ENCODE results near the gene FYB2.

FYB2 gene, protein sequence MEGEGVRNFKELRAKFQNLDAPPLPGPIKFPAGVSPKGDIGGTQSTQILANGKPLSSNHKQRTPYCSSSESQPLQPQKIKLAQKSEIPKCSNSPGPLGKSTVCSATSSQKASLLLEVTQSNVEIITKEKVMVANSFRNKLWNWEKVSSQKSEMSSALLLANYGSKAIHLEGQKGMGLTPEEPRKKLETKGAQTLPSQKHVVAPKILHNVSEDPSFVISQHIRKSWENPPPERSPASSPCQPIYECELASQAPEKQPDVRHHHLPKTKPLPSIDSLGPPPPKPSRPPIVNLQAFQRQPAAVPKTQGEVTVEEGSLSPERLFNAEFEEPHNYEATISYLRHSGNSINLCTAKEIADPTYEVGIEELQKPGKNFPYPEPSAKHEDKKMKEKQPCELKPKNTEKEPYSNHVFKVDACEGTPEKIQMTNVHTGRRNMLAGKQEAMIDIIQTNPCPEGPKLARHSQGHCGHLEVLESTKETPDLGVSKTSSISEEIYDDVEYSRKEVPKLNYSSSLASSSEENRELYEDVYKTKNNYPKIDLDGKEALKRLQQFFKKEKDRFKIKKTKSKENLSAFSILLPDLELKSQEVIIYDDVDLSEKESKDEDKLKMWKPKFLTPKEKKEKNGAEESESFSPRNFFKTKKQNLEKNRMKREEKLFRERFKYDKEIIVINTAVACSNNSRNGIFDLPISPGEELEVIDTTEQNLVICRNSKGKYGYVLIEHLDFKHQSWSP

DNA sequence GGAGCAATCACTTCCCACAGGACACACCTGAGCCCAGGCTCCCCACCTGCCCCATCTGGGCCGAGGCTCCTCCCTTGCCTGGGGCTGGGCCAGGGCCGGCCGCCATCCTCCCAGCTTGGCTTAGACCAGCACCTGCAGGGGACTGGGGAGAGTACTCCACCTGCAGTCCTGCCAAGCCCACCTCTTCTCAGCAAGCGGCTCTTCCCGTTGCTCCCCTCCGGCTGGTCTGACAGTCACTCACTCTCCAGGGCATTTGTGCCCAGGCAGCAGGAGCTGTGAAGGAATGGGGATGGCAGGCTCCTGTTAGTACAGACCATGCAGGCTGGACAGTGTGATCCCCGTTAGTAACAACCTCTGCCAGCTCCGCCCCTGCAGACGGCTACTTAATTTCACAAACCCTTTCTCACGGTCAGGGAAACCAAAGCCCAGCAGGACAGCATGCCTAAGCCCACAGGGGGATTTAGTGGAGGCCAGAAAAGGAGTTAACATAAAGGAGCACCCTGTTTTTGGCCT, at the start of gene FYB2:
Gene FYB2, minus strand, starts transcription at position 18 of the 513 bp plus-strand sequence. CDS start 114 bp downstream, outside the sequence.
- no peak for DNase-seq

DNA sequence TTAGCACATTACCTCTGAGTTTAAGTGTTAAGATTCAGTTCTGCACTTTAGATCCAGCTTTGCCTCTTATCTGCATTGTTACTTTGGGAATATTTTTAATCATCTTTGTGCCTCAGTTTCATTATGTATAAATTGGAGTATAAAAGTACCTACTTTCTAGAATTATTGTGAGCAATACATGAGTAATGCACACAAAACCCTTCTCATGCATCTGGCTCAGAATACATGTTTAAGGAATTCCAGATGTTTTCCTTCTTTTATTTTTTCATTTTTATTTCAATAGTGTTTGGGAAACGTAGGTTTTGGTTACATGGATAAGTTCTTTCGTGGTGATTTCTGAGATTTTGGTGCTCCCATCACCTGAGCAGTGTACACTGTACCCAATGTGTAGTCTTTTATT, 49.6 kb upstream of the FYB2 start:
- DNase-seq = no peak

DNA sequence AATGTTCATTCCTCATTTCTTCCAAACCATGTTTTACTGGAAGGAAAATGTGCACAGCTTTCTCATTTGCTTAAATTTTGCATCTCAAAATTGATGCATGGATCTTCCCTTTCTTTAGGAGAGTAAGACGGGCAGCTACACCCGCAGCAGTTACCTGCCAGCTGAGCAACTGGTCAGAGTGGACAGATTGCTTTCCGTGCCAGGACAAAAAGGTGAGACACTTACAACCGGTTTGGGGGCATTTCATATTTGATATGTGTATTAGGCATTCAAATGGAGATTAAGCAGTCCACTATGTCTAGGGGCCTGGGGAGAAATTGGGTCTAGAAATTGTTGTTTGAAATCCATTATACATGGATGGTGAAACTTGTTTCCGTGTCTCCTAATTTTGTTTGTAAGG, 48.3 kb upstream of the FYB2 start:
- no peak for DNase-seq

DNA sequence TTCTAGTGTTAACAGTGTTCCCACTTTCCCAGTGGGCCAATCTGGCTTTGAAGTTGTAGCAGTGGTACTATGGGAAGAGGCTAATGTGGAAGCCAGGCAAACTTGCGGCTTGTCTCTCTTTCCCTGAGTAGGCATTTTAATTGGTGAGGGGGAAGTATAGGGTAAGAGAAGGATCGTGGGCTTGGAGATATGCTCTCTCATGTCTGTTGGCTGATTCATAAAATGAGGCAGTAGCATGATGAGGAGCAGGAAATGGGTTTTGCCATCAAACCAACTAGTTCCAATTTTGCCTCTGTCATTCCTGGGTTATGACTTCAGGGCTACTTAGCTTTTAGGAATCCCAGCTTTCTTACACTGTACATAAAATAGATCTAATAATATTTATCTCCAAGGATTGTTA, 47.5 kb upstream of the FYB2 start:
- peak in 1 of 56 donors; percentile 1 for DNase-seq

DNA sequence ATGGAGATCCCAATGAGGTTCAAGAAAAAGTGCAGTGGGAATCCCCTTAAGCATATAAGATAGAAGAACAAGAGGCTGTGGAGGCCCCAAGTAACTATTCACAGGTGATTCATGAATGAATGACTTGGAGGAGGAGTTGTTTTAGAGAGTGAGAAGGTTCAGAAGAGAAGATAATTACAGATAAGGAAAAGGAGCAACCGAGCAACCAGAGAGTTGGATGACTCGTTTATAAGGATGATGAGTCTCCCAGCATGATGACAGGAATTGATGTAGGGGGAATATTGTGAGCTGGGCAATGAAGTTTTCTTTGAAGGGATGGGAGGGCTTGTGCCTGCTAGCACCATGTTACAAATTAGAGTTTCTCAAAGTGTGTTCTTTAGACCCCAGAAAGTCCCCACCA, 45.2 kb upstream of the FYB2 start:
- DNase-seq = no peak

DNA sequence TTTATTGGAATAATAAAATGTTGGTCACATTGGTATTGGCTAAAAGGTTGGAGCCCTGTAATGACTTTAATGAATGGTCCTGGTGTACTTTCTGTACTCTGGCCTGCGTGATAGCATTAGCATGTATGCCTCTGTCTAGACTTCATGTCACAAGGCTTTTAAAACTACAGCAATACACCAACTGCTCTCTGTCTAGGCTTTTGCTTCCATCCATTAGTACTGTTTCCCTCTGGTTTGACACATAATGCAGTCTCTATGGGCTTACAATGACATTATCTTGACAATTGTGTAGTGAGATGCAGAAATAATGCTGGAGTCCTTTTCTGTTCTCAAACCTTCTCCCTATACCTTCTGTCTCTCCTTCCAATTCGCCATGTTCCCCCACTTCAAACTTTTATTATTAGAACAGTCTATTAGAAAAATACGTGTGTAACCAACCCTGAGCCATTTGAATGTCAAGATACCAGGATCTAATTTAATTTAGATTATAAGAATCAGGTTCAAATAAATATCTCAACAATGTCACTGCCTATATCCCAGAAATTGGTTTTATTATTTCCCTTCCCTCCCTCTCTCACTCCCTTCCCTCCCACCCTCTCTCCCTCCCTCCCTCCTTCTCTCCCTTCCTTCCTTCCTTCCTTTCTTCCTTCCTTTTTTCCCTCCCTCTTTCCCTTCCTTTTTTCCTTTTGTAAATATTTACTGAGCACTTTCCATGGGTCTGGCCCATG, 44.2 kb upstream of the FYB2 start:
- DNase-seq = no peak

DNA sequence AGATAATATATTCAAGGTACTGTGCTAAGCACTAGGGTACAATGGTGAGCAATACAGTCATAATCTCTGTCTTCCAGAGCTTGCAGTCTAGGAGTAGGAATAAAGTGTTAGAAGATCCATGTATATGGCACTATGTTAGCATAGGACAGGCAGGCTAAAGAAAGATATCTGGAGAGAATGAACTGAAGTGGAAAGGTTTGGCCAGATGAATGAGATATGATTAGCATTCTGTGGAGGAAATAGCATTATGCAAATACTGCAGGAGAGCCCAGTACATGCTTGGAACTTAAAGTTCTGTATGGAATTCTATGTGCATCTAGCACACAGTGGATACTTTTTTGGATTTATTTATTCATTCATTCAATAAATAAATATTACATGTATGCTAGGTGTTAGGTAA, 40.1 kb upstream of the FYB2 start:
- DNase-seq = no peak

DNA sequence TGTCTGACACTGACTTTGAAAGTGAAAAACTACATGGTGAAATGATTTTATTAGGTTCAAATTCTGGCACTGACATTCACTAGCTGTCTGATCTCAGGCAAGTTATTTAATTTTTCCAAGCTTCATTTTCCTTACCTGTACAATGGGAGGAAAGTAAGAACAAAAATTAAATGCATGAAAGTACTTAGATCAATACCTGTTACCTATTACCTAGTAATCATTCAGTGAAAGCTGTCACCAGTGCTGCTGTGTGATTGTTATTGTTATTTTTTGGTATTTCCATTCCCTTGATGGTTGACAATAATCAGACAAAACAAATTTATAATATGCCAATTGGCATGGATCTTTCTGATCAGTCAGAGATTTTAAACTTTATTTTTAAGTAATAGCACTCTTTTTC, 37.0 kb upstream of the FYB2 start:
- DNase-seq = no peak

DNA sequence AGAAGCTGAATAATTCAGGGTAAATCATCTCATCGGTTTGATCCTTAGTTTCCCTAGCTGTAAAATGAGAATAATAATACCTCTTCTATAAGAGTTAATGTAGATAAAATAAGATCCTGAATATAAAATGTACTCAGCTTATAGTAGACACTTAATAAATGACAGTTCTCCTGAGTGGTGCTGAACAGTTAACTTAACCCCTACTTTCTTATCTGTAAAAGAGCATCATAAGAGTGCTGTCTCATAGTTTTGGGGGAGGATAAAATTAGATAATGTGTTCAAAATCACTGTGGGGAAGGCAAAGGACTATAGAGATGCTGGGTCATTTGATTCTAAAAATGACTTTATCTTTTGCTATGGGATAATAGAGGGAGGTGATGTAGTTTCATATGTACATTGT, 36.0 kb upstream of the FYB2 start:
- DNase-seq = no peak

DNA sequence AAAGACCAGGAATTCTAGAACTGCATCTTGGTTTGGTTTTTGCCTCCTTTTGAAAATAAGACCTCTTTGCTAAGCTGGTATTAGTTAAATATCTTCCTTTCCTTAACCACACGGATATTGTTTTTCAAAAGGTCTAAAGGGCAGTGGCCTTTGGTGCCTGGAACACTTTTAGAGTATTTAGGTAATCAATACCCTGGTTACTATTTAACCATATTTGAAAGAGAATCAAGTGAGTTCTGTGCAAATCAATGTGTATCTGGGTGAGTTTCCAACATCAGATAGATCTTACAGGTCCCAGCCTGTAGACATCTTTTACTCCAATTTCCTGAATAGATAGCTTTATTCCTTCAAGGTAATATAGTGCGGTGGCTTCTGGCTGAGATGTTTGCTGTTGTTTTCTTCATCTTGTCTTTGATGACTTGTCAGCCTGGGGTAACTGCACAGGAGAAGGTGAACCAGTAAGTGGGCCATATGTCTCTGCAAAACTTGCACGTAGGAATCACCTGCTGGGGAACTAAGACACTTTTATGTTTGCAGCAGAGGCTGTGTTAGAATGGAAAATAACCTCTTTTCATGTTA, 35.4 kb upstream of the FYB2 start, which contains the start of gene C8A:
Gene C8A, plus strand, starts transcription at position 277 of the 579 bp plus-strand sequence. Its CDS starts 105 bp downstream, at position 382.
- DNase-seq = no peak

DNA sequence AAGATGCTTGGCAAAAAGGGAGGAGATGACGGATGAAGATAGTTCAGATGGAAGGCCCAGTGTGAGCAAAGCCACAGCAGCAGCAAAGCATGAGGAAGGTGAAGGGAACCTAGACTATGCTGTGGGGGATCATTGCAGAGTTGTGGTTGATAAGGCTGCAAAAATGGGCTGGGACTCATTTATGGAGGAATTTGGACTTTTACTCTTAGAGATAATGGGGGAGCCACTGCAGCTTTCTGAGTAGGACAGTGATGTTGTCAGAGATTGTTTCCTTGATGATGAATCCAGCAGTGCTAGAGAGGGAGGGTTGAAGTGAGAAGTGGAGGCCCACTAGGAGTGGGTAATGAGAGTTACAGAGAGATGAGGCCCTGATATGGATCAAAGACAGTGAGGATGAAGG, 33.3 kb upstream of the FYB2 start:
- no peak for DNase-seq

DNA sequence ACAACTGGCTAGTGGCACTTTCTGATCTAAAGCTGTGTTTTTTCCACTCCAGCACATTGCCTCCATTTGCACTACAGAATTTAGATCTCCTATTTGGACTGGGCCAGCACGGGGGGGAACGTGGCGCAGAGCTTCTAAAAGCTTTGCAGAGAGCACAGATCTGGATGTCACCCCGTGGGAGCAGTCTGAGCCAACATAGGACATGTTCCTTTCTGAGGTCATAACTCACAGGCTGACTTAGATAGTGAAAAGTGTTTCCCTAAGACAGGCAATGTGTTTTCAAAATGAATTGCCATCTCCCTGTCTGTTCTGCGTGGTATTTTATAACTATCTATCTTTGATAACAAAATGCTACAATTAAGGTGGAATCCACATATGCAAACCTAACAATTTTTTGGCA, 31.7 kb upstream of the FYB2 start:
- DNase-seq = no peak

DNA sequence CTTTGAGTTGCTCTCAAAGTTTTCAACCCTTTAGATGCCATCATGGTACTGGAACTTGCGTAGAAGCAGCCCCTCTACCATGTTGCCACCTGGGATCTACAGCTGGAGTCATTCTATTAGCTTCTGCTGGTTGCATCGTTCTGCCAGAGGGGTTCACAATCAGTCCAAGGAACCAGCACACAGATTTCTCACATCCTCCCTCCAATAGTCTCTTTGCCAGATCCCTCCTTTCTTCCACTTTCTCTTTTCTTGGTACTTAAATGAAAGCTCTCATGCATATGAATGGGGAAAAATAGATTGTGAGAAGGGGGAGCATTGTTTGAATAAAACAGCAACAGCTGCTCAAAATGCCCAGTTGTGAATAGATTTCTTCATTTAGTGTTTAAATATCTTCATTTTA, 31.2 kb upstream of the FYB2 start:
- DNase-seq = no peak

DNA sequence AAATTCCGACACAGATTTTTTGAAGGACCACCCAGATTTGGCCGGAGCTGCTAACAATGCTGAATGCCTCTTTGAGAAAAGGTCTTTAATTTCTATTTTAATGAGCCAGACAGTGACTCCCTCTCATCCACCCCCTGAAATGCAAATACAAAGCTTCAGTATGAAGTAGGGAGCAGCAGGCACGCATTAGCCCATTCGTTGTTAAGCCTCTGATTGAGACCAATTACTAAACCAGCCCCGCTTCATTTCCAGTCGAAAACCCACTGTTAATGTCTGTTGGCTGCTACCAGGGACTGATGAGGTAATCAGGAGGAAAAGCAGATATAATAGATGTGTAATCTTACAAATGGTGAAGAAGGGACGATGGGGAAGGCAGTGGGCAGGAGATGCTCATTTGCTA, 30.5 kb upstream of the FYB2 start:
- no peak for DNase-seq

DNA sequence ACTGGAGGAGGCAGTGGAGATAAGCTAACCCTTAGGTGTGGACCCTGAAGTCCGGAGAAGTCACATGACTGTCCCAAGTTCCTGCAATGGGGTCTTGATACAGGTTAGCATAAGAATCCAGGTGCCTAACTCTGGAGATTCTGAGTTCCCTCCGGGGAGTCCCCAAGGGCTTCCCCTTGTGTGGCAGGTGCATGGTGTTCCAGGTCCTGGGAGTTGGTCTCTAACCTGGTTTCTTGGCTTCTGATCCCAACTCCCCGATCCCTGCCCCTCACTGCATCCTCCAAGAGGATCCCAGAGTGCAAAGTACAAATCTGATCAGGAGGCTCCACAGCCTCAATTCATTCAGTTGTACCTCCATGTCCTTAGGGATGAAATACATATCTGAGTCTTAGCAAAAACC, 26.1 kb upstream of the FYB2 start:
- DNase-seq = no peak

DNA sequence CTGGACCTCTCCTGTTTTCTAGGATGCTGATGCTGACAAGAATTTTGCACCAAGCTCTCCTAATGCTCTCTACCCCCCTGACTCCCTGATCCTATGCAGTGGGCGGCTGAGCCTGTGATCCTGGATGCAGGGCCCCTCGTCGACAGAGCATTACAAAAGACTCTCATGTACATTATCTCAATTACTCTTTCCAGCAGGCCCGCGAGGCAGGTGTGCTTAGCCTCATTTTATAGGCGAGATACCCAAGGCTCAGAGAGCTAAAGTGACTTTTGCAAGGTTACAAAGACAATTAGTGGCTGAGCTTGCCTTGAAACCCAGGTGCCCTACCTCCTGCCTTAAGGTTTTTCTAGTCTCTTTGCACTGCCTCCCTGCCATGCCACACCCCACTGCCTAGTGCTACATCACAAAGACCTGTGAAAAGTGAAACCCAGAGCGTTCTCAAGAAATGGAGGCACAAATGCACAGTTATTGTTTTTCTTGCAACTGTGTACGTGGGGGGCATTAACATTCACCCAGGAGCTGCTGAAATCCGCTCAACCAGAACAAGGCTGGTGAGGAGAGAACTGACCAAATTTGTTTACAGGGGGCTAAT, 25.4 kb upstream of the FYB2 start:
- DNase-seq = no peak

DNA sequence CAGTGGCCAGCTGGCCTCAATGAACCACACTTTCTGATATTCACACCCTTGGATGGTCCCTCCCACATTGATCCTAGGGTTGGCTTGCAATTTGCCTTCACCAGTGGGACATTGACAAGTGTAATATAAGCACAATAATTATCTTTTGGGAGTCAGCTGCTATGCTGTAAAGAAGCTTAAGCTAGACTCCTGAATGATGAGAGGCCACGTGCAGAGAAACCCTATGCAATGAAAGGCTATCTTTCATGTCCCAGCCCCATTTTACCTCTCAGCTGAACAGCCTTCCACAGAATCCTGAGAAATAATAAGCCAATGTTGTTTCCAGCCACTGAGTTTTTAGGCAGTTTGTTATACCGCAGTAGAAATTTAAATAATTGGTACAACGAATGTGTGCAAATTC, 24.3 kb upstream of the FYB2 start:
- no peak for DNase-seq

DNA sequence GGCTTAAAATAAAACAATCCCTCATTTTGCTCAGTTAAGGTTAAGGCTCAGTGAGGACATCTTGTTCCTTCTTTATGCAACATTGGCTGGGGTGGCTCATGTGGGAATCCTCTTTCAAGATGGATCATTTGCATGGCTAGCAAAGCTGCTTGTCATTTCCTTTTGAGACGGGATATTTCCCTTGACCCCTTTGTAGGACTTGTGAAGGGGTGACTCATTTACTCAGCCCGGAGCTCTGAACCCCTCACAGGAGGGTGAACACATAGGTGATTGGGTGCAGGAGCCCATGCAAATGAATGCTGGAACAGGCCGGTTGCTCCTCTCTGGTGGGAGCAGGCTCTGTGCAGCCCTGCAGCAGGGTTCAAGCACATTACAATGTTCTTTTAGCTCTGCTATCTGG, 19.6 kb upstream of the FYB2 start:
- no peak for DNase-seq

DNA sequence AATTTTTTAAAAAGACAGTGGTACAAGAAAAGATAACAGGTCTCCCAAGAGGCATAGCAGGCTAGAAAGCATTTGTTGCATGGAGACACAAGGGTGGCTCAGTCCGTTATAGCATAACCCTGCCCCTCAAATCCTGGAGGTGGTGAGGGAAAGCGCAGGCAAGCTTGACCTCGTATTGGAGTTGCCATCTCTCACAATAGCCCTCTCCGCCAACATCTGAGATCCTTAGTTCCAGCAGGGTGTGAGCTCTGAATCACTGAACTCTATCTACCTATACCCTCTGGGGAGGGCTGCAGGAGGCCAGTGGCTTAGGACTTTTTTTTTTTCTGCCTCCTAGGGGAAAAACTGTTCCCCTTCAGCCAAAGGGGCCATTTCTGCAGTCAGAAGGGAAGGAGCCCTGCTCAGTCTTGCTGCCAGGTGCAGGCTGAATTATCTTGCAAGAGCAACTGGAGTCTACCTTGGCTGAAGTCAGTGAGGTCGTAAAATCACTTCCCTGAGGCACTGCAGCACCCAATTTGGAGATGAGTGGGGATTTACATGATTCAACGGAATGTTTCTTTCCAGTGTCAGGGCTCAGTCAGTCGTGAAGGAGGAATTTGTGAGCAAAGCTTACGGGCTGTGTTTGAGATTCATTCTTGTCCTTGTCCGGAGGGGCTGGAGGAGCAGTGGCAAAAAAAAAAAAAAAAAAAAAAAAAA, 18.2 kb upstream of the FYB2 start:
- DNase-seq = no peak

DNA sequence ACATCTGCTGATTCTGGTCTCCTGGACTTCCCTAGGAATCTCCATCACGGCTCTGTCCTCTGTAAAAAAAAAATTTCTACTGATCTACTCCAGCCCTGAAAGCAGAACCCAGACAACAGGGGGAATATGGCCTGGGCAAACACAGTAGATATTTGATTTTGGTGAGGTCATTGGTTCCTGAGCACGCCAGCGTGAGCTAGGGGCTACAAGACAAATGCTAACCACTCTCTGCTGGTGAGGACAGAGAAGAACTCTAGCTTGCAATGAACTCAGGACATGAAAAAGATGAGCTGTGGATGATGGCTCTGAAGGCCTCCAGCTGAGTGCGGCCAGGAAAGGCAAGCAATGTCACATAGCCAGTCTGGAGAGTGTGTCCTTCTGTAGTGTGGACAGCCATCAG, 17.2 kb upstream of the FYB2 start:
- DNase-seq = no peak

DNA sequence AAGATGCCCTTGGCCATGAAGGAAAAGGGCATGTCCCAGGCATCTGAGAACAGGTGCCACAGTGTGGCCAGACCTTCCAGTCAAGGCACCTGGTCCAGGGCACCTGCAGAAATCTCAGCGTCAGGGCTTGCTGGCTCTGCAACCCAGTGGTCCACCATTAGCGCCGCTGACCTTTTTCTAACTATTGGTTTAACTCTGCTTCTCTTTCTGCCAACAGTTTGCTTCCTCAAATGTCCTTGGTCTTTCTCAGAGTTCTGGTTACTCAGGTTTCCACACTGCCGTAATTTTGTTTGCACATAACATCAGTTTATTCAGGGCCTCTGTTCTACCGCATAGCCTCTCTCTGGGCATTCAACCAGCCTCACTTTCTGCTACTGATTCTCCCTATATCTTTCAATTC, 16.5 kb upstream of the FYB2 start:
- DNase-seq = no peak
